Stimulated activated CD8-positive, alpha-beta memory T cell treated with anti-CD3 and anti-CD28 coated beads, Interleukin-2, amount 100 ng/mL, for 48 hours (primary cell): ENCODE results near the gene RABEP2.
"Not testable (repeated sequence)": the region's sequence is repeated elsewhere in the genome, so short reads cannot be mapped to it uniquely, and the experiment has no call there.

Experiments used
- DNase-seq, 2 donors: peaks; one replicate each; pipeline ENCODE4 v3.0.0-alpha.2; 2020; ENCODE audit warnings: low read depth in 2 of 2

Gene RABEP2

GRCh38 chr16:28903344-28904042, 21.5 kb downstream of the RABEP2 start:
- DNase-seq = no peak

- no peak for DNase-seq
Measured at GRCh38 chr16:28902909-28903308, 22.1 kb downstream of the RABEP2 start.

- no peak for DNase-seq
Measured at GRCh38 chr16:28901862-28902261, 23.2 kb downstream of the RABEP2 start.

- no peak for DNase-seq
Measured at GRCh38 chr16:28900601-28901000, 24.4 kb downstream of the RABEP2 start.

- DNase-seq = no peak
Measured at GRCh38 chr16:28899882-28900590, 25.0 kb downstream of the RABEP2 start.

- no peak for DNase-seq
Measured at GRCh38 chr16:28898942-28899341, 26.1 kb downstream of the RABEP2 start.

GRCh38 chr16:28898266-28898665, 26.8 kb downstream of the RABEP2 start:
- no peak for DNase-seq

GRCh38 chr16:28897826-28898225, 27.2 kb downstream of the RABEP2 start:
- DNase-seq = no peak

GRCh38 chr16:28895609-28896008, 29.4 kb downstream of the RABEP2 start:
- DNase-seq = no peak

GRCh38 chr16:28893291-28893690, 31.7 kb downstream of the RABEP2 start:
- DNase-seq = no peak

- DNase-seq = no peak
Measured at GRCh38 chr16:28891964-28892890, 32.8 kb downstream of the RABEP2 start.

GRCh38 chr16:28890355-28890754, 34.7 kb downstream of the RABEP2 start:
- DNase-seq = not testable (repeated sequence)

- no peak for DNase-seq
Measured at GRCh38 chr16:28886945-28887344, 38.1 kb downstream of the RABEP2 start.

- no peak for DNase-seq
Measured at GRCh38 chr16:28884045-28884444, 41.0 kb downstream of the RABEP2 start.

GRCh38 chr16:28883221-28883996, 41.6 kb downstream of the RABEP2 start:
- DNase-seq = no peak

GRCh38 chr16:28882551-28883160, 42.4 kb downstream of the RABEP2 start:
- DNase-seq = no peak

GRCh38 chr16:28881565-28881964, 43.5 kb downstream of the RABEP2 start:
- DNase-seq = not testable (repeated sequence)

GRCh38 chr16:28880955-28881354, 44.1 kb downstream of the RABEP2 start:
- DNase-seq = no peak

- no peak for DNase-seq
Measured at GRCh38 chr16:28880589-28880915, 44.5 kb downstream of the RABEP2 start.

GRCh38 chr16:28879841-28880588, 45.0 kb downstream of the RABEP2 start:
- DNase-seq = peak; percentile 83 to 91
